Fibroblast of the aortic adventitia (primary cell): ENCODE results near the gene ITSN2. TPM values are rescaled to one million over a fixed set of nuclear protein-coding genes. Genes with fewer than 3 reads are reported as not detected.

Experiments used
- DNase-seq: peaks from one replicate; pipeline ENCODE4 v3.0.0-alpha.2; 2010; ENCODE audit warnings: low read depth
- H3K4me3 ChIP-seq: 2 replicates; pipeline ENCODE4 v1.5.1; 2011; ENCODE audit warnings: low read depth, mild to moderate bottlenecking, control low read depth, low read length, moderate library complexity
- CTCF ChIP-seq: IDR thresholded peaks from 2 replicates; pipeline ENCODE4 v1.5.1; 2011; ENCODE audit warnings: mild to moderate bottlenecking, low read length, control low read depth, inconsistent platforms; ENCODE audit not compliant: insufficient read depth
- total RNA-seq: library from RNA; depleted of rRNA; stranded (reverse); fragments of >200 nt; gene quantifications from 2 replicates; pipeline ENCODE4 v1.2.3, GENCODE V29; 2012; ENCODE audit warnings: low replicate concordance

ITSN2 gene
- total RNA-seq, 1 donor = 32.4 TPM

GRCh38 chr2:24191848-24192247 is 168.5 kb downstream of the ITSN2 start:
- H3K4me3 ChIP-seq = no peak overlapping the region
- TF ChIP-seq CTCF = no peak
- DNase-seq = no peak

- no peak for TF ChIP-seq CTCF
- H3K4me3 ChIP-seq = no peak overlapping the region
- DNase-seq = no peak
Measured at GRCh38 chr2:24191156-24191555, 169.2 kb downstream of the ITSN2 start.

GRCh38 chr2:24190503-24190902 is 169.8 kb downstream of the ITSN2 start:
- no peak for DNase-seq
- TF ChIP-seq CTCF = no peak
- no peak overlapping the region for H3K4me3 ChIP-seq

GRCh38 chr2:24189551-24189950 is 170.8 kb downstream of the ITSN2 start:
- no peak for TF ChIP-seq CTCF
- no peak for DNase-seq
- H3K4me3 ChIP-seq = no peak overlapping the region

- DNase-seq = peak; percentile 13
- H3K4me3 ChIP-seq = no peak overlapping the region
- TF ChIP-seq CTCF = no peak
Measured at GRCh38 chr2:24183366-24184069, 176.8 kb downstream of the ITSN2 start.

- no peak for DNase-seq
- no peak for TF ChIP-seq CTCF
- H3K4me3 ChIP-seq = no peak overlapping the region
Measured at GRCh38 chr2:24182507-24182906, 177.8 kb downstream of the ITSN2 start.

- DNase-seq = no peak
- H3K4me3 ChIP-seq = no peak overlapping the region
- TF ChIP-seq CTCF = no peak
Measured at GRCh38 chr2:24181849-24182248, 178.5 kb downstream of the ITSN2 start.
